HG02938 (cell line): ENCODE measurements around the gene NPSR1.
"Not testable (repeated sequence)": the region's sequence is repeated elsewhere in the genome, so short reads cannot be mapped to it uniquely, and the experiment has no call there.

Source experiments
- ATAC-seq: cut with Tn5 transposase; IDR thresholded peaks from one replicate; pipeline ENCODE4 v1.9.1; 2021; ENCODE audit warnings: mild to moderate bottlenecking, moderate library complexity; ENCODE audit not compliant: unreplicated experiment

Gene NPSR1

GRCh38 chr7:34867341-34867740 lies 209.3 kb downstream of the NPSR1 start:
- not testable (repeated sequence) for ATAC-seq

- not testable (repeated sequence) for ATAC-seq
These were observed 210.6 kb downstream of the NPSR1 start for GRCh38 chr7:34868602-34869001.

DNA sequence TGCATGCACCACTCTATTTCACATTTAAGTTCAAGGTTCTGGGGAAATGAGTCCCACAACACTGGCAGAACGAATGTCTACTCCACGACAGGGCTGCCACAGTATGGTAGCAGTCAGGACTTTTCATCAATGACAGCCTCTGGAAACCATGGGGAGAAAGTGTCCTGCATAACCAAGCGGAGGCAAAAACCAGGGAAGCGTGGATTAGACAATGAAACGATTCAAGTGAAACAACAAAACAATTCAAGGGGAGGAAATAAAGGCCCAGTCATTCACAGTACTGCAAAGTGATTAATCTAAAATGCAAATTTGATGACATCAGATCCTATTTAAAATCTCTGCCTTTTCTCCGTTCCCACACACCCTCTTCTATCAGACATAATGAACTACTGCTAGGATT lies 211.0 kb downstream of the NPSR1 start:
- ATAC-seq: no peak

DNA sequence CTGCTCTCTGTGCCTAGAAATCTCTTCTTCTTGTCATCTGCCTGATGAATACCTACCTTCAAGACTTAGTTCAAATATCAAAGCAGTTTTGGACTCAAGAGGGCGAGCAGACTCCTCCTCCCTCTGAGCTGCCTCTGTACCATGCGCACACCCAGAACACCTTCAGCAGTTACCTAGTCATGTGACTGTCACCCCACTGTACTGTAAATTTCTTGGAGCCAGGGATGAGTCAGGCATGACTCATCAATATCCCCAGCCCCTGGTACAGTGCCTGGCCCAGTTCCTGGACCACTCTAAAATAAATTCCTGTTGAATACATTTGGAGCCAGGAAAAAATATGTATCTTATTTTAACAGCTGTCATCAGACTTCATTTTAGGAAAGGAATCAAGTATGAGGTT lies 212.0 kb downstream of the NPSR1 start:
- not testable (repeated sequence) for ATAC-seq

GRCh38 chr7:34874329-34874728 lies 216.3 kb downstream of the NPSR1 start:
- not testable (repeated sequence) for ATAC-seq

DNA sequence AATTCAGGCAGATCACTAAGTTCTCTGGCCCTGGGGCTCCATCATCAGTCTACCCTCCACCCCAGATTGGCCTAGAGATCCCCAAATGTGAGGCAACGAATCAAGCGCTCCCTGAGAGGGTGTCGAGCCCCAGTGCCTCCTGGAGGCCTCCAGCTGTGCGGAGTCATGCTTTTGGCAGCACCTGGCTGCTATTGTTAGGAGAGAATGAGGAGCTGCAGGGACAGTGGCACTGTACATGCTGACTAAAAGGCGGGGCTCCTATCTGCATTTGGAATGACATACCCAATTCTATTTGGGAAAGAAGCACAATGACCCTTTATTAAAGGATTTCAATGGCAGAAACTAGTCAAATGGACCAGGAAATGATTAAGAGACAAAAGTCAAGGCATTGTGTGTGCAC lies 217.5 kb downstream of the NPSR1 start:
- no peak for ATAC-seq

- not testable (repeated sequence) for ATAC-seq
These were observed 221.1 kb downstream of the NPSR1 start for GRCh38 chr7:34878944-34879735.

GRCh38 chr7:34879871-34880270 lies 221.9 kb downstream of the NPSR1 start:
- ATAC-seq: no peak

DNA sequence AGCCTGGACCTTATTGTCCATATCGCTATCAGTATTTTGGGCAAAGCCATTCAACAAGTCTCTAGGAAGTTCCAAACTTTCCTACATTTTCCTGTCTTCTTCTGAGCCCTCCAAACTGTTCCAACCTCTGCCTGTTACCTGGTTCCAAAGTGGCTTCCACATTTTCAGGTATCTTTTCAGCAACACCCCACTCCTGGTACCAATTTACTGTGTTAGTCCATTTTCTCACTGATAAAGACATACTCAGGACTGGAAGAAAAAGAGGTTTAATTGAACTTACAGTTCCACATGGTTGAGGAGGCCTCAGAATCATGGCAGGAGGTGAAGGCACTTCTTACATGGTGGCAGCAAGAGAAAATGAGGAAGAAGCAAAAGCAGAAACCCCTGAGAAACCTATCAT lies 225.8 kb downstream of the NPSR1 start:
- ATAC-seq: not testable (repeated sequence)

- ATAC-seq: no peak
These were observed 228.8 kb downstream of the NPSR1 start for GRCh38 chr7:34886856-34887255.

DNA sequence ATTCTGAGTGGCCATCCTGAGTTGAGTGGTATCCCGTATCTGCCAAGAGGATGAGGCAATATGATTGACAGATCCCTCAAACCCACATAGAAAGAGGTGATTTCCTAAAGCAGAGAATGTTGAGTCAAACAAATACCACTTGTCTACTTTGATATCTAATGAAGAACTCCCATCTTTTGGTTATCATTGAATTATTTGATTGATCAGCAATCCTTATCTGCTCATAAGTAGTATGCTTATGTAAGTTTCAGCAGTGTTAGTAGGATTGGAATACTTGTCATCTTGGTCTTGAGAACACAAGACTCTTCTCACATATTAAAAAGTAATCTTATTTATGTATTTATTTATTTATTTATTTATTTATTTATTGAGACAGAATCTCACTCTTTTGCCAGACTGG lies 231.9 kb downstream of the NPSR1 start:
- no peak for ATAC-seq

DNA sequence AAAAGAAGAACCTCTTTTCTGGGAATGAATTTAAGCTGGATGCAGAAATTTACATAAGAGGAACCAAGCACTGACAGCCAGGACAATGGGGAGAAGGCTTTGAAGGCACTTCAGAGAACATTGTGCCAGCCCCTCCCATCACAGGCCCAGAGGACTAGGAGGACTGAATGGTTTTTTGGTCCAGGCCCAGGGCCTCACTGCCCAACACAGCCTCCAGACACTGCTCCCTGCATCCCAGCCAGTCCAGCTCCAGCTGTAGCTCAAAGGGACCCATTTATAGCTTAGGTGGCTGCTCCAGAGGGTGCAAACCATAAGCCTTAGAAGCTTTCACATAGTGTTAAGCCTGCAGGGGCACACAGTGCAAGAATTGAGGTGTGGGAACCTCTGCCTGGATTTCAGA lies 237.2 kb downstream of the NPSR1 start:
- ATAC-seq: no peak
